ENCODE results near the gene AFMID. TPM values are rescaled to one million over a fixed set of nuclear protein-coding genes. Genes with fewer than 3 reads are reported as not detected.

Gene AFMID
- total and polyA plus RNA-seq, 2 of the 13 experiments (the other 11 are each of a cell fraction or from before 2014, with no cell fraction given), result 249 to 270 TPM

- no peak; the same call in 1 of the 2 replicates for TF ChIP-seq THAP9 (CRISPR knock-in tag; IDR thresholded peaks at IDR 0.05; ENCODE audit: borderline replicate concordance)
- no peak; the same call in 1 of the 2 replicates for TF ChIP-seq ZZZ3 (CRISPR knock-in tag; IDR thresholded peaks at IDR 0.05; ENCODE audit: borderline replicate concordance)
- TF ChIP-seq MED1 (CRISPR knock-in tag; IDR thresholded peaks at IDR 0.05), result peak; percentile 87
- TF ChIP-seq SNAPC5 (CRISPR knock-in tag; IDR thresholded peaks at IDR 0.05; ENCODE audit: borderline replicate concordance), result peak; percentile 98
- TF ChIP-seq DPF2 (CRISPR knock-in tag; IDR thresholded peaks at IDR 0.05; ENCODE audit: borderline replicate concordance, low read depth), result no peak
- TF ChIP-seq PRPF4 (IDR thresholded peaks at IDR 0.05; ENCODE audit: low read depth, low read length, poor library complexity, severe bottlenecking), result peak; percentile 6
- 0 out of 2 replicates have a peak, but pooled peaks have one; percentile 48 for TF ChIP-seq AHR (CRISPR knock-in tag; IDR thresholded peaks at IDR 0.05)
- TF ChIP-seq ZBTB20 (CRISPR knock-in tag; IDR thresholded peaks at IDR 0.05; ENCODE audit: borderline replicate concordance, low read depth), result peak; percentile 84; the same call in 1 of the 2 replicates
- peak; percentile 64; the same call in 1 of the 2 replicates for TF ChIP-seq GZF1 (CRISPR knock-in tag; IDR thresholded peaks at IDR 0.05)
- no peak; the same call in 1 of the 2 replicates for TF ChIP-seq ZIK1 (CRISPR knock-in tag; IDR thresholded peaks at IDR 0.05; ENCODE audit: borderline replicate concordance, low read depth)
- no peak for TF ChIP-seq ZNF446 (CRISPR knock-in tag; IDR thresholded peaks at IDR 0.05)
- peak; percentile 79 for TF ChIP-seq ZNF496 (CRISPR knock-in tag; IDR thresholded peaks at IDR 0.05; ENCODE audit: insufficient replicate concordance)
- peak; percentile 100 for TF ChIP-seq POLR2G (IDR thresholded peaks at IDR 0.05; ENCODE audit: low read depth, low read length)
- no peak for TF ChIP-seq ZNF652 (CRISPR knock-in tag; IDR thresholded peaks at IDR 0.05; ENCODE audit: borderline replicate concordance, low read depth)
- peak; percentile 99; the same call in 1 of the 2 replicates for TF ChIP-seq ZNF431 (CRISPR knock-in tag; IDR thresholded peaks at IDR 0.05; ENCODE audit: borderline replicate concordance, low read depth)
- TF ChIP-seq ZNF331 (CRISPR knock-in tag; IDR thresholded peaks at IDR 0.05), result peak; percentile 90
- TF ChIP-seq SATB2 (CRISPR knock-in tag; IDR thresholded peaks at IDR 0.05), result peak; percentile 34; the same call in 1 of the 2 replicates
- peak; percentile 88 for TF ChIP-seq ATF2 (CRISPR knock-in tag; IDR thresholded peaks at IDR 0.05)
- 0 out of 2 replicates have a peak, but pooled peaks have one; percentile 50 for TF ChIP-seq GLI4 (CRISPR knock-in tag; IDR thresholded peaks at IDR 0.05; ENCODE audit: borderline replicate concordance)
- peak; percentile 64 for TF ChIP-seq FOXK1 (CRISPR knock-in tag; IDR thresholded peaks at IDR 0.05; ENCODE audit: borderline replicate concordance, low read depth)
- TF ChIP-seq MXD3 (CRISPR knock-in tag; IDR thresholded peaks at IDR 0.05), result peak; percentile 87
- TF ChIP-seq ZBTB26 (CRISPR knock-in tag; IDR thresholded peaks at IDR 0.05; ENCODE audit: borderline replicate concordance), result peak; percentile 15; the same call in 1 of the 2 replicates
Observed at GRCh38 chr17:78186692-78187595, at the start of gene AFMID, which contains the start of gene TK1 (continued).

Measured in HepG2 (cell line).